Activated naive CD8-positive, alpha-beta T cell treated with anti-CD3 and anti-CD28 coated beads, Interleukin-2, amount 50 U/mL, for 16 hours (primary cell): ENCODE data around the gene TMEM191B.
"Not testable (repeated sequence)": the region's sequence is repeated elsewhere in the genome, so short reads cannot be mapped to it uniquely, and the experiment has no call there.

Source experiments
- DNase-seq: peaks from one replicate; pipeline ENCODE4 v3.0.0-alpha.2; 2020; ENCODE audit warnings: low read depth, low spot score

The TMEM191B gene

GRCh38 chr22:18527752-18528596, at the start of gene TMEM191B:
Gene TMEM191B, plus strand, starts transcription at chr22:18527802. Its CDS starts 179 bp downstream, at chr22:18527981.
- not testable (repeated sequence) for DNase-seq

- not testable (repeated sequence) for DNase-seq
Measured at GRCh38 chr22:18496227-18496626, 31.4 kb upstream of the TMEM191B start.

- DNase-seq = not testable (repeated sequence)
Measured at GRCh38 chr22:18511327-18511726, 16.3 kb upstream of the TMEM191B start.

DNA sequence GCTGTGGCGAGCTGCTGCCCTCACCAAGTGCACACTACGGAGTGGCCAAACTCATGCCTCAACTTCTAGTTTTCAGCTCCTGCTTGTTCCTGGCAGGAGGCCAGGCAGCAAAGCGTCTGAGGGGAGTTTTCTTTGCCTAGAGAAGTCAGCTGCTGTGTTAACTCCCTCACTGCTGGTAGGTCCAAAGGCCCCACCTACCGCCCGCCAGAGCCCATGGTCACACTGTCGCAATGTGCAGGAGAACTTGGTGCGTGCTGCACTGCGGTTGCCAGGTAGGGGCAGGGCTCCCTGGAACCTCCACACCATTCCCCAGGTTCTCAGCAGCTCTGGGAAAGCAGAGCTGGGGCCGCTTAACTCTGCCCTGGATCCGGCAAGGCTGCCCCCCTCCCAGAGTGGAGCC, 15.2 kb upstream of the TMEM191B start:
- not testable (repeated sequence) for DNase-seq

DNA sequence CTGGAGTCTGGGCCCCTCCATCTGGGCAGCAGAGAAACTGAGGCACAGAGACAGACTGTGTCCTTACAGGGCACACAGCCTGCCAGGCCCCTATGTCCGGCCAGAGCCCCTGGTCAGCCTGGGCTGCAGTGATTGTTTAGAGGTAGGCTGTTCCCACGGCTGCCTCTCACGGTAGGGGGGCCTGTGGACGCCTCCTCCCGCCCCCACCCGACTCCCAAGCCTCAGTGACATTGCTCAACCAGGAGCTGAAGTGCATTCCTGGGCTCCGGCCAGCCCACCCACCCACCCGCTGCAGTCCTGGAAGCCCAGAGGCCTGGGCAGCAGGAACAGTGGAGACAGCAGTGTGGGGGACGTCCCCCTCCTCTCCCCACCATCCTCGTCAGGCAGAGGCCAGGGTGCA, 14.1 kb upstream of the TMEM191B start:
- DNase-seq = not testable (repeated sequence)

DNA sequence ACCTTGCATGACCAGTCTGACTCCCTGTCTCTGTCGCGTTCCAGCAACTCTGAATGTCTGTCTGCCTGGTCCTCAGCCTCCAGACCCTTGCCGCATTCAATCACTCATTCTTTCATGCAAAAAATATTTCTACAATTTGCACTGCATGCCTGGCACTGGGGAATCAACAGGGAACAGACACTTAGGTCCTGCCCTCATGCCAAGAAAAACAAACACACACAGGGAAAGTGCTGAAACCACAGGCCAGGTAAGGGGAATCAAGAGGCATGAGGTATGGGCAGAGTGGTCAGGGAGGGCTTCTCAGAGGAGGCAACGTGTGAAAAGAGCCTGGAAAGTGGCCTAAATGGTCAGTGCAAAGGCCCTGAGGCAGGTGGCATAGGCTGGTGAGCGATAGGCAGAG, 9.5 kb upstream of the TMEM191B start, which contains the start of gene GGTLC3:
Gene GGTLC3, minus strand, starts transcription at position 101 of the 400 bp plus-strand sequence. CDS start 264 bp downstream, outside the sequence.
- not testable (repeated sequence) for DNase-seq

DNA sequence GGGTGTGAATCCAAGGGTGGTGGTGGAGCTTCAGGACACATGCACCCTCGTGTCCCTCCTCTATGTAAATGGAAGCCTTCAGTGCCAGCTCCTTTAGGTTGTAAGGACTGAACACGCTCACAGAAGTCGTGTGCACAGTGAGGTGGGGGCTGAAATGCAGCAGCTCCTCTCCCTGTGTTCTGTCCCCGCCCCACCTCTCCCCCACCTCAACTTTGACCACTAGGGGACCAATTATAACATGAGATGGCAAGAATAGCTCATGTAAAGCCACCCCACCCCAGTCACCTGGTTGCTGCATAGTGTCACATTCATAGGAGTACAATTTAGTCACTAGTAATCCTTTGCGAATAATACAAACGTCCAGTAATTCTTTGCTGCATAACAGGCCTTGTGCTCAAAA, 4.8 kb upstream of the TMEM191B start:
- not testable (repeated sequence) for DNase-seq

DNA sequence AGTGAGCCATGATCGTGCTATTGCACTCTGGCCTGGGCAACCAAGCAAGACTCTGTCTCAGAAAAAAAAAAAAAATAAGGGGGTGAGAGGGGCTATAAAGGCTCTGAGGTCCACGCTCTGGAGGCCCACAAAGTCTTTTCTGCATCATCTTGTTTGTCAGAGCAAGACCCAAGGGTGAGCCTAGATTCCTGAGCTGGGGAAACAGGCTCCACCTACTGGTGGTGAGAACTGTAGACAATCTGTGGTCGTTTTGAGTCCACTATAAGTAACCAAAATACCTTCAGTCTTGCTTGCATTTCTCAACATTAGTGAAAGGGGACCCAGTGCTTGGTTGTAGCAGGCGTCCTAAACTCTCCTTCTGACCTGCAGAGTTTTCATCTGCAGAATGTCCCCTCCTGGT, 4.3 kb upstream of the TMEM191B start:
- not testable (repeated sequence) for DNase-seq

- DNase-seq = peak; percentile 76
Measured at GRCh38 chr22:18528597-18529415, 1.2 kb downstream of the TMEM191B start.

- not testable (repeated sequence) for DNase-seq
Measured at GRCh38 chr22:18529416-18530145, 2.0 kb downstream of the TMEM191B start.

DNA sequence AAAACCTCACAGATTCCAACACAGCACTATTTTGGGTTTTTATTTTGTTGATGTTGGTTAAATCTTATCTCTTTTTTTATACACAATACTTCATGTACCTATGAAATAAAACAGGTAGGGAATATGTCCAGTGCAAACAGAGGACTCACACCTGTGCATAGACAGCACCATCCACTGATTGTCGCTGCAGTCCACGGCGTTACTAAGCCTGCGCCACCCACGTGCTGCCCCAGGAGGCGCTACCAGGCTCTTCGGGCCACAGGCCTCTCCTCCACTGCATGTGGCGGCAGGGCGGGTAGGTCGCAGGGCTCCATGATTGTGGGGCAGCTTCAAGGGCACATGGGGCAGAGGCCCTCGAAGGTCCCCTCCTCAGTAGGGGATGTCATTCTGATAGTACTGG, 6.0 kb downstream of the TMEM191B start:
- not testable (repeated sequence) for DNase-seq

DNA sequence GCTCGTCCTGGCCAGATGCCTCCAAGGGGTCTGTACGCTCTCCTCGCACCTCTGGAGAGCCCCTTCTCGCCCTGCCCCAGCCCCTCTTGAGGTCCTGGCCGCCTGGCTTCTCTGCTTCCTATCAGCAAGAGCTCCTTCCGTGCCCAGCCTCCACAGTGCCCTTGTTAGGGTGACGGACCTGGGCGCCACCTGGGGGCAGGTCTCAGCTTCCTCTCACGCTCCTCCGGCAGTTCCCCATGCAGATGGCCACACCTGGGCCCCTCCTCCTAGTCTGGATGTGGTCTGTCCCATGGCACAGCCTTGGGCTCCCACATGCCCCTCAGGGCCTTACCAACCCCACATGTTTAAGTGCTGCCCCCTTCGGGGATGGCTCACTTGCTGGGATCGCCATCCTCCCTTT, 6.7 kb downstream of the TMEM191B start:
- DNase-seq = not testable (repeated sequence)

DNA sequence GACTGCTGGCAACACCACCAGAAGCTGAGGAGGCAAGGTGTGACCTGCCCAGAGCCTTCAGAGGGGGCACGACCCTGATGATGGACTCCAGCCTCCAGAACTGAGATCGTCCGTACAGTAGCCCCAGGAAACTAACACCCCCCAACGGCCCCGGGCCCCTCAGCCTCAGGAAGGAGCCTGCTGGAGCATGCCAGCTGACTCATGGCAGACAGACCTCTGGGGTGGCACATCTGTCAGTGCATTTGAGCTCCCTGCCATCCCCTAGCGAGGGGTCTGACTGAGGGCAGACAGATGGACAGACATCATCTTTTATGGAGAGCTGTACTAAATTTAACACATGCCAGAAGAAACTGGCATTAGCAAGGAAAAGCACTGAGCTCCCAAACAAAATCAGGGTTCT, 12.4 kb downstream of the TMEM191B start:
- not testable (repeated sequence) for DNase-seq

DNA sequence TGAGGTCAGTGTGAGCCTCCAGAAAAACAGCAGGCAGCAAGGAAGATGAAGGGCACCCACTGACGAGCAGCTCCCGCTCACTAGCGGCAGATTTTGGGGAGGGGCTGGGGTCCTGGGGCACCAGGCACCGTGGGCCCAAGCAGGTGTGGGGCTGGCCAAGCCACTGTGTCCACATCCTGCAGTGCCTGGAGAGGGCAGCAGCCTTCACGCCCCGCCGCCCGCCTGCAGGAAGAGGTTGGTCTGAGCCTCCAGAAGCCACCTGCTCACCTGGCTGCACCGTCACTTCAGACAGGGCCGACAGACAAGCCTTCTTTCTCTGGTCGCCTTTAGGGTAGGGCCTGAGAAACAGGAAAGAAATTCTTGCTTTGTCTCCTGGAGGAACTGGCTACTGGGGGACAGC, 15.8 kb downstream of the TMEM191B start:
- DNase-seq = not testable (repeated sequence)

DNA sequence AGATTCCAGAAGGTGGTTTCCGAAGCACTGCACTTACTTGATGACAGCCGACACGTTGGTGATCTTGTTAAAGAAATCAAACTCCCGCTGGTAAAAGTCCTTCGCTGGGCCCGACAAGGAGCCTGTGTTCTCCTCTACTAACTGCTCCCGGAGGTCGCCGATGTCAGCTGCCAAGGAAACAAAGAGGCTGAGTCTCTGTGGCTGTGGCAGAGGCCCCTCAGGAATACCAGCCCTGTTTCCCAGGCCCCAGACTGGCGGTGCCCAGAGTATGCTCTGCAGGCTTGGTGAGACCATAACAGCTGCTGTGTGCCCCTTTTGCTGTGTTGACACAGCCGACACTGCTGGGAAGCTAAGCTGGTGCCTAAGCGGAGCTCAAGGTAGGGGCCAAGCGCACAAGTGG, 17.0 kb downstream of the TMEM191B start:
- not testable (repeated sequence) for DNase-seq

GRCh38 chr22:18549458-18550179, 22.0 kb downstream of the TMEM191B start:
- not testable (repeated sequence) for DNase-seq

DNA sequence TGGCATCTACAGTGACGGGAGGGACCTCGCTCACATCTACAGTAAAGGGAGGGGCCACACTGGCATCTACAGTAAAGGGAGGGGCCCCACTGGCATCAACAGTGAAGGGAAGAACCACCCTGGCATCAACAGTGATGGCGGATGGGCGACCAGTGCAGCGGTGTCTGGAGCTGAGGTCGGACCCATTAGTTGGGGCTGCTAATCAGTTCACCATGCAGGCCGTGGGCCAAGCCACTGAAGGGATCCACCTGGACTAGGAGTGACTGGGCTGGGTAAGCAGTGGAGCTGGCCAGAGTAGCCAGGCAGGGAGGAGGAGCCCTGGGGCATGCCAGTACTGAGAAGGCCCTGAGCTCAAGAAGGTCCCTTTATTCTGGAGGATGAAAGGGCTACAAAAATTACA, 23.4 kb downstream of the TMEM191B start:
- not testable (repeated sequence) for DNase-seq

DNA sequence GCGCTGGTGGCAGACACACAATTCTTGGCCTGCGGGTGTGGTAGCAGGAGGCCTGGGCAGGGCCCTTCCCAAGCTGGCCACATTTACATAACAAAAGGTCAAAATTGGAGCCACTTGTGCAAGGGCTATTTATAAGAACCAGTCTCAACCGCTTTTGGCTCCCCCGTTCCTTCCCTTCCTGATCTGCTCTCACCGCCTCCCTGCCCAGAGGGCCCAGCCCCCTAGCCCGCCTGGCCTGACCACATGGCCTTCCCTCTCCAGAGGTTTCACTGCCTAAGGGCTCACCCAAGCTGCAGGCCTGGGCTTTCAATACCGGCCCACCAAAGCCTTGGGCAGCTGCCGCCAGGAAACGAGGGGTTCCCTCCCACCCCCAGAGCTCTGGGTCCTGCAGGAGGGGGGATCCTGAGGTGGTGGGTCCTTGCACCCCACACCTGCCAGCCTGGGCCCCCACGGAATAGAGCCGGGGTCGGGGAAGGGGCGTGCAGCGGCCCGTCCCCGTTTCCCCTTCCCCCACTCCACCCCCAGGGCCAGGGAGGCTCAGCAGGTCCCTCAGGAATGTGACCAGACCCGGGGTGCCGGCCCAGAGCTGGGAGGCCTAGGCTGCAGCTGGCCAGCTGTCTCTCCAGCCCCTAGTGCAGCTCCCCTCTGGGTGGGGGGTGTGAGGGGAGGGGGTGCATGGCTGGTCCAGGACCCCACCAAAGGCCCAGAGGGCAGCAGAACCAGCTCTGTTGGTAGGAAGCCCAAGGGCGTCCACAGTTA, 25.4 kb downstream of the TMEM191B start:
- DNase-seq = not testable (repeated sequence)

DNA sequence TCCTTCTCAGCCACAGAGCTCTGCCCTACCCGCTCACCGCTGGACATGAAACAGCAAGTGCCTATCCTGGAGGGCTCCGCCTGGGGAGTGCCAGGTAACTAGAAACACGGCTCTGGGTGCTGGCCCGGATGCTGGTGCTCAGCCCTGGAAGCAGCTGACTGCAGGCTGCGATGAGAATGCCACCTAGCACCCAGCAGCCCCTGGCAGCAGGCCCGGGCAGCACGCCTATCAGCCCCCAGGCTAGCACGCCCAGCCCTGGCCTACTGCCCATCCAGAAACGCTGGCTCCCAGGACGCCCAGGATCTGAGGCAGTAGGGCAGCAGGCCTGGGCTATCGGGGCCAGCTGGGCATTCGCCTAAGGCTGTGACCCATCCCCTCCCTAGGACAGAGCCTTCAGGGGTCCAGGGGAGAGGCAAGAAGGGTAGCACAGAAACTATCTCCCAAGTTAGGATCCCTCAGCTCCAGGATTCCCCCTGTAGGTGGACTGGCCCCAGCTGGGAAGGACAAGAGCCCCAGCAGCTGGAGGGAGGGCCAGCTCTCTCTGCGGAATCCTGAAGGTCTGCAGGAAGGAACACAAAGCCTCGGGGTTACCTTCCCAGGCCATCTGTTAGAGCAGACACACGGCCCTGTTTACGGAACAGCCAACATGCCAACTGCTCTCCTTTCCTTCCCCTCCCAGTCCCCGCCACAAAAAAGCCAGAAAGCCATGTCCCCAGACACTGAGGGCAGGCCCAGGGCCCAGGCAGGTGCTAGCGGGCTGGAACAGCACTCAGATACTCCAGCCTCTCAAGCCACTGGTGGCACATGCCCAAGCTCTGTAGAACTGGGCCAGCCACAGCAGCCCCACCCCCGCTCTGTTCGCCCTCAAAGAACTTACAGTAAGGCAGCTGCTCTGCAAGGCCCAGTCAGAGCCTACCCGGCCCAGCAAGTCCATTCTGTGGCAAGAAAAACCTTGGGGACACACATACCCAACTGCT, 27.0 kb downstream of the TMEM191B start:
- DNase-seq = not testable (repeated sequence)
